ENCODE data around the gene DNAH10. TPM values are rescaled to one million over a fixed set of nuclear protein-coding genes. Genes with fewer than 3 reads are reported as not detected.

Gene DNAH10
- total RNA-seq, 2 experiments from 2014 or later = 0.11 to 0.19 TPM

DNA sequence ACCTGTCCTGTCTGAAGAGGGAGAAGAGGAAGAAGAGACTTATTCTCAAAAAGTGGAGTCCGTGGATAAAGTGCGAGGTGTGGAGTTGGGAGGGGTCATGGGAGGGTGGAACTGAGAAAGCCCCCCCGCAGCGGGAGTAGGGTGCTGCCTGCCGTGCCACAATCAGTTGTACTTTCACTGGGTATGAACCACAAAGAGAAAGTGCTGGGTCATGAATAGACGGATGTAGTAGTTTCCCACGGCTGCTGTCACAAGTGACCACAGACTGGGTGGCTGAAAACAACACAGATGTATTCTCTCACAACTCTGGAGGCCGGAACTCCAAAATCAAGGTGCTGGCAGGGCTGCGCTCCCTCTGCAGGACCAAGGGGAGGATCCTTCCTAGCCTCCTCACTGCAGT lies 5.5 kb downstream of the DNAH10 start:
- no peaks in the 10 kb centered on the region for H3K79me2 ChIP-seq (ENCODE audit: insufficient read depth, low read depth, low read length)
- DNase-seq (ENCODE audit: low spot score) = no peak
- H3K4me3 ChIP-seq (ENCODE audit: low read depth, low read length, poor library complexity, severe bottlenecking) = no peak overlapping the region
- H4K20me1 ChIP-seq (ENCODE audit: insufficient read depth, low read length) = no peaks in the 10 kb centered on the region
- H2AFZ ChIP-seq (ENCODE audit: low read length) = no peak overlapping the region
- no peaks in the 10 kb centered on the region for H3K36me3 ChIP-seq (ENCODE audit: insufficient read depth, low read length)
- BruUV-seq (replicated peaks) = no TSS peak
- no peaks in the 10 kb centered on the region for H3K9me3 ChIP-seq (ENCODE audit: low read length)
- H3K27ac ChIP-seq (ENCODE audit: low read depth, low read length, poor library complexity, severe bottlenecking) = no peak overlapping the region
- POLR2A ChIA-PET = no interaction called here
- CTCF ChIA-PET (ENCODE audit: unreplicated experiment) = interaction anchor here (0.6 kb wide), 1 partner anchor 30 kb away, joined by 3 read pairs; no protein-coding TSS in a partner anchor
- H3K9me2 ChIP-seq (ENCODE audit: insufficient read depth, low read length) = no peaks in the 10 kb centered on the region
- intact Hi-C loops (cut with micrococcal nuclease; ENCODE audit: unreplicated experiment) = no loop called here
- no peaks in the 10 kb centered on the region for H3K4me1 ChIP-seq (ENCODE audit: insufficient read depth, low read length, poor library complexity, severe bottlenecking)
- no peak for TF ChIP-seq EZH2phosphoT487 (IDR thresholded peaks at IDR 0.05; ENCODE audit: borderline replicate concordance, low read depth, low read length)
- TF ChIP-seq, protein P1, sequence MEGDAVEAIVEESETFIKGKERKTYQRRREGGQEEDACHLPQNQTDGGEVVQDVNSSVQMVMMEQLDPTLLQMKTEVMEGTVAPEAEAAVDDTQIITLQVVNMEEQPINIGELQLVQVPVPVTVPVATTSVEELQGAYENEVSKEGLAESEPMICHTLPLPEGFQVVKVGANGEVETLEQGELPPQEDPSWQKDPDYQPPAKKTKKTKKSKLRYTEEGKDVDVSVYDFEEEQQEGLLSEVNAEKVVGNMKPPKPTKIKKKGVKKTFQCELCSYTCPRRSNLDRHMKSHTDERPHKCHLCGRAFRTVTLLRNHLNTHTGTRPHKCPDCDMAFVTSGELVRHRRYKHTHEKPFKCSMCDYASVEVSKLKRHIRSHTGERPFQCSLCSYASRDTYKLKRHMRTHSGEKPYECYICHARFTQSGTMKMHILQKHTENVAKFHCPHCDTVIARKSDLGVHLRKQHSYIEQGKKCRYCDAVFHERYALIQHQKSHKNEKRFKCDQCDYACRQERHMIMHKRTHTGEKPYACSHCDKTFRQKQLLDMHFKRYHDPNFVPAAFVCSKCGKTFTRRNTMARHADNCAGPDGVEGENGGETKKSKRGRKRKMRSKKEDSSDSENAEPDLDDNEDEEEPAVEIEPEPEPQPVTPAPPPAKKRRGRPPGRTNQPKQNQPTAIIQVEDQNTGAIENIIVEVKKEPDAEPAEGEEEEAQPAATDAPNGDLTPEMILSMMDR (conservative IDR thresholded peaks at IDR 0.05; ENCODE audit: low read length) = no peak
- no peak overlapping the region for H3K4me2 ChIP-seq (ENCODE audit: low read length)

DNA sequence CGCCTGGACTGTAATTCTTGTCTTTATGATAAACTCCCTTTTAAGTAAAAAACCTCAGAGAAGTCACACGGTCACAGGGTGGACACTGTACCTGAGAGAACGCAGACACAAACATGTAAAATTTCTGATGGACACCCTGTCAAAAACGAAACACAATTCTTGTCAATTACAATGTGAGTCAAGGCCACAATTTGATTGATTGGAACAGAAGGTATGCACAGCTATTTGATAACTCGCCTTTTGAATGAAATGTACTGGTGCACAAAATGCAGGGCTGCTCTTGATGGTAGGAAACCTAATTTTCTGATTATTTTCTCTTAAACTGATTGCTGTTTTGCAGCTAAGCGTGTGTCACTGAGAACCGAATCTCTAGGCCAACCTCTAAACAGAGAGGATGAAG lies 9.2 kb downstream of the DNAH10 start:
- Histone ChIP-seq H3K4me1 (ENCODE audit: insufficient read depth, low read length, poor library complexity, severe bottlenecking) (no peaks in the 10 kb centered on the region), H3K9me2 (ENCODE audit: insufficient read depth, low read length) (no peaks in the 10 kb centered on the region), H3K9me3 (ENCODE audit: low read length) (0 out of 2 replicates have a peak, but pooled peaks cover 3% of the 10 kb centered on the region), H3K4me3 (ENCODE audit: low read depth, low read length, poor library complexity, severe bottlenecking) (no peak overlapping the region), H3K36me3 (ENCODE audit: insufficient read depth, low read length) (no peaks in the 10 kb centered on the region), H4K20me1 (ENCODE audit: insufficient read depth, low read length) (no peaks in the 10 kb centered on the region), H3K4me2 (ENCODE audit: low read length) (no peak overlapping the region), H3K79me2 (ENCODE audit: insufficient read depth, low read depth, low read length) (no peaks in the 10 kb centered on the region), H2AFZ (ENCODE audit: low read length) (no peak overlapping the region), H3K27ac (ENCODE audit: low read depth, low read length, poor library complexity, severe bottlenecking) (no peak overlapping the region)
- no TSS peak for BruUV-seq (replicated peaks)
- no peak for DNase-seq (ENCODE audit: low spot score)
- CTCF ChIA-PET (ENCODE audit: unreplicated experiment) = no interaction called here
- no peak for TF ChIP-seq EZH2phosphoT487 (IDR thresholded peaks at IDR 0.05; ENCODE audit: borderline replicate concordance, low read depth, low read length)
- TF ChIP-seq, protein P1 (conservative IDR thresholded peaks at IDR 0.05; ENCODE audit: low read length) = no peak
- intact Hi-C loops (cut with micrococcal nuclease; ENCODE audit: unreplicated experiment) = no loop called here
- POLR2A ChIA-PET = no interaction called here

DNA sequence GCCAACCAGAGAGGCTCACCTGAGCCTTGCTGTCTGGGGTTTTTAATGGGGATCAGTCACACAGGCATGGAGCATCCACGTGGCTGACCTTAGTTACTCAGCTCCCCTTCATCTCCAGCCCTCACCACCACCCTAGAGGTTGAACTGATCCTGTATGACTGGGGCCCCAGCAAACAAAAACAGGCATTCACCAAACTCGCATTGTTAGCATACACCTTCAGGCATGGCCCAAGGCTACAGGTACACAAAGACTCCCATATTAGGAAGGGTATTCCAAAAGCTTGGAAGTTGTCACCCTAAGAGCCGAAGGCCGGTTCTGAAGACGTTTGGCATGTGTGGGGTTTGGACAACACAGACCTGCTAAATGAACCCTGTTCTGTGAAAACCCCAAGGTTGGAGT lies 10.0 kb downstream of the DNAH10 start:
- H2AFZ ChIP-seq (ENCODE audit: low read length) = no peak overlapping the region
- BruUV-seq (replicated peaks) = no TSS peak
- no peaks in the 10 kb centered on the region for H3K9me2 ChIP-seq (ENCODE audit: insufficient read depth, low read length)
- H3K27ac ChIP-seq (ENCODE audit: low read depth, low read length, poor library complexity, severe bottlenecking) = no peak overlapping the region
- ChIA-PET CTCF (ENCODE audit: unreplicated experiment) (no interaction called here), POLR2A (interaction anchor here (0.8 kb wide), 1 partner anchor 236 kb away, joined by 3 read pairs; no protein-coding TSS in a partner anchor)
- intact Hi-C loops (cut with micrococcal nuclease; ENCODE audit: unreplicated experiment) = no loop called here
- H3K36me3 ChIP-seq (ENCODE audit: insufficient read depth, low read length) = no peaks in the 10 kb centered on the region
- no peaks in the 10 kb centered on the region for H4K20me1 ChIP-seq (ENCODE audit: insufficient read depth, low read length)
- H3K9me3 ChIP-seq (ENCODE audit: low read length) = 0 out of 2 replicates have a peak, but pooled peaks cover 3% of the 10 kb centered on the region
- TF ChIP-seq, protein P1 (conservative IDR thresholded peaks at IDR 0.05; ENCODE audit: low read length) = no peak
- TF ChIP-seq EZH2phosphoT487 (IDR thresholded peaks at IDR 0.05; ENCODE audit: borderline replicate concordance, low read depth, low read length) = no peak
- no peaks in the 10 kb centered on the region for H3K4me1 ChIP-seq (ENCODE audit: insufficient read depth, low read length, poor library complexity, severe bottlenecking)
- H3K79me2 ChIP-seq (ENCODE audit: insufficient read depth, low read depth, low read length) = no peaks in the 10 kb centered on the region
- H3K4me2 ChIP-seq (ENCODE audit: low read length) = no peak overlapping the region
- no peak overlapping the region for H3K4me3 ChIP-seq (ENCODE audit: low read depth, low read length, poor library complexity, severe bottlenecking)
- DNase-seq (ENCODE audit: low spot score) = no peak
